H9 (cell line): ENCODE results near the gene CEP128. TPM values are rescaled to one million over a fixed set of nuclear protein-coding genes. Genes with fewer than 3 reads are reported as not detected.

Source experiments
- DNase-seq: peaks from one replicate; pipeline ENCODE4 v3.0.0-alpha.2; 2017
- H2AFZ ChIP-seq: one replicate; pipeline ENCODE4 v1.6.1; 2013; ENCODE audit warnings: mild to moderate bottlenecking, low read length, control low read depth, moderate library complexity
- H2AK5ac ChIP-seq: 2 replicates; pipeline ENCODE4 v1.6.1; 2013; ENCODE audit warnings: low read length, control low read depth, mixed read lengths; ENCODE audit not compliant: insufficient read length
- H2BK120ac ChIP-seq: one replicate; pipeline ENCODE4 v1.6.1; 2013; ENCODE audit warnings: low read depth, mild to moderate bottlenecking, low read length, control low read depth, inconsistent platforms; ENCODE audit not compliant: poor library complexity, severe bottlenecking
- H2BK12ac ChIP-seq: 2 replicates; pipeline ENCODE4 v1.6.1; 2013; ENCODE audit warnings: low read length, control low read depth, mixed read lengths, low read depth; ENCODE audit not compliant: insufficient read length
- H2BK15ac ChIP-seq: 2 replicates; pipeline ENCODE4 v1.6.1; 2013; ENCODE audit warnings: low read depth, low read length, control low read depth
- H2BK20ac ChIP-seq: one replicate; pipeline ENCODE4 v1.6.1; 2013; ENCODE audit warnings: low read depth, mild to moderate bottlenecking, low read length, control low read depth, inconsistent platforms; ENCODE audit not compliant: poor library complexity, severe bottlenecking
- H2BK5ac ChIP-seq: 2 replicates; pipeline ENCODE4 v1.6.1; 2013; ENCODE audit warnings: low read length, control low read depth, mixed read lengths; ENCODE audit not compliant: insufficient read length
- H3K14ac ChIP-seq: 2 replicates; pipeline ENCODE4 v1.6.1; 2013; ENCODE audit warnings: low read length, control low read depth; ENCODE audit not compliant: insufficient read depth
- H3K18ac ChIP-seq: 2 replicates; pipeline ENCODE4 v1.6.1; 2013; ENCODE audit warnings: low read depth, mild to moderate bottlenecking, mixed read lengths, low read length, control low read depth; ENCODE audit not compliant: insufficient read length
- H3K23ac ChIP-seq: 2 replicates; pipeline ENCODE4 v1.6.1; 2013; ENCODE audit warnings: low read length, control low read depth, mixed read lengths, low read depth; ENCODE audit not compliant: insufficient read length
- H3K23me2 ChIP-seq: 2 replicates; pipeline ENCODE4 v1.6.1; 2013; ENCODE audit warnings: low read depth, mild to moderate bottlenecking, mixed read lengths, low read length, control low read depth; ENCODE audit not compliant: insufficient read length, poor library complexity, severe bottlenecking
- H3K27ac ChIP-seq: 2 replicates; pipeline ENCODE4 v1.5.1; 2013; ENCODE audit warnings: low read length, control low read depth, mixed read lengths, low read depth; ENCODE audit not compliant: insufficient read length
- H3K27me3 ChIP-seq: 2 replicates; pipeline ENCODE4 v1.6.1; 2013; ENCODE audit warnings: low read length, control low read depth, inconsistent platforms; ENCODE audit not compliant: insufficient read depth
- H3K4ac ChIP-seq: 2 replicates; pipeline ENCODE4 v1.6.1; 2013; ENCODE audit warnings: low read depth, mild to moderate bottlenecking, control low read depth, inconsistent platforms, low read length, moderate library complexity
- H3K4me1 ChIP-seq: 2 replicates; pipeline ENCODE4 v1.6.1; 2013; ENCODE audit warnings: low read length, control low read depth, inconsistent platforms; ENCODE audit not compliant: insufficient read depth
- H3K4me2 ChIP-seq: 2 replicates; pipeline ENCODE4 v1.6.1; 2013; ENCODE audit warnings: low read length, control low read depth, mixed read lengths; ENCODE audit not compliant: insufficient read length, insufficient read depth
- H3K56ac ChIP-seq: 2 replicates; pipeline ENCODE4 v1.6.1; 2013; ENCODE audit warnings: low read depth, mild to moderate bottlenecking, mixed read lengths, low read length, control low read depth; ENCODE audit not compliant: insufficient read length
- H3K79me1 ChIP-seq: 2 replicates; pipeline ENCODE4 v1.6.1; 2013; ENCODE audit warnings: low read depth, mild to moderate bottlenecking, moderate library complexity, low read length, control low read depth, inconsistent platforms; ENCODE audit not compliant: insufficient read depth, poor library complexity, severe bottlenecking
- H3K79me2 ChIP-seq: 2 replicates; pipeline ENCODE4 v1.6.1; 2013; ENCODE audit warnings: low read length, control low read depth, inconsistent platforms; ENCODE audit not compliant: insufficient read depth
- H3K9ac ChIP-seq: 2 replicates; pipeline ENCODE4 v1.6.1; 2013; ENCODE audit warnings: low read length, control low read depth, mixed read lengths; ENCODE audit not compliant: insufficient read length; ENCODE audit errors: extremely low read depth
- H3K9me3 ChIP-seq: one replicate; pipeline ENCODE4 v1.6.1; 2013; ENCODE audit warnings: low read depth, low read length, inconsistent platforms; ENCODE audit not compliant: control insufficient read depth
- H3T11ph ChIP-seq: one replicate; pipeline ENCODE4 v1.6.1; 2013; ENCODE audit warnings: mild to moderate bottlenecking, low read length, control low read depth, inconsistent platforms
- H4K20me1 ChIP-seq: one replicate; pipeline ENCODE4 v1.6.1; 2013; ENCODE audit not compliant: control insufficient read depth, insufficient read length, insufficient read depth
- H4K5ac ChIP-seq: 2 replicates; pipeline ENCODE4 v1.6.1; 2013; ENCODE audit warnings: low read depth, mild to moderate bottlenecking, mixed read lengths, low read length, control low read depth; ENCODE audit not compliant: insufficient read length
- H4K8ac ChIP-seq: replicated peaks from 2 replicates; pipeline ENCODE4 v1.6.1; 2013; ENCODE audit warnings: low read length, control low read depth, mixed read lengths, low read depth; ENCODE audit not compliant: insufficient read length
- H4K91ac ChIP-seq: 2 replicates; pipeline ENCODE4 v1.6.1; 2013; ENCODE audit warnings: low read depth, mild to moderate bottlenecking, moderate library complexity, mixed read lengths, low read length, control low read depth; ENCODE audit not compliant: insufficient read length
- H3K27ac Mint-ChIP-seq, 3 experiments: 2 replicates in 2 of 3; 3 replicates in 1 of 3; pipeline ENCODE4 v1.8.0; 2020 to 2021; ENCODE audit warnings: mixed read lengths in 3 of 3, mild to moderate bottlenecking in 1 of 3, moderate library complexity in 1 of 3
- H3K27me3 Mint-ChIP-seq: 2 replicates; pipeline ENCODE4 v1.8.0; 2021; ENCODE audit warnings: low read depth, mild to moderate bottlenecking, moderate library complexity, mixed read lengths
- H3K36me3 Mint-ChIP-seq, 3 experiments: 2 replicates in 2 of 3; 3 replicates in 1 of 3; pipeline ENCODE4 v1.8.0; 2020 to 2021; ENCODE audit warnings: low read depth in 3 of 3, mixed read lengths in 3 of 3; ENCODE audit not compliant: insufficient read depth in 1 of 3
- H3K4me1 Mint-ChIP-seq, 2 experiments: 2 replicates each; pipeline ENCODE4 v1.8.0; 2020; ENCODE audit warnings: mixed read lengths in 2 of 2
- H3K4me3 Mint-ChIP-seq, 2 experiments: 2 replicates in 1 of 2; 3 replicates in 1 of 2; pipeline ENCODE4 v1.8.0; 2020 to 2021; ENCODE audit warnings: mild to moderate bottlenecking in 2 of 2, mixed read lengths in 2 of 2, moderate library complexity in 1 of 2
- H3K9me3 Mint-ChIP-seq, 2 experiments: 2 replicates in 1 of 2; 3 replicates in 1 of 2; pipeline ENCODE4 v1.8.0; 2020; ENCODE audit warnings: mild to moderate bottlenecking in 2 of 2, mixed read lengths in 2 of 2, moderate library complexity in 1 of 2
- WGBS: extraction: QIAGEN DNeasy Blood & Tissue Kit; methylation state at CpG from one replicate; pipeline ENCODE4 v1.1.7; 2013; ENCODE audit warnings: missing lambda C conversion rate, low lambda C conversion rate, mixed read lengths; ENCODE audit not compliant: insufficient read length; ENCODE audit errors: extremely low coverage; 5-methylcytosine and 5-hydroxymethylcytosine counted together
- total RNA-seq: library from RNA; stranded (reverse); gene quantifications from 2 replicates; pipeline ENCODE4 v1.2.1, GENCODE V29; 2021
- TF ChIP-seq, protein P1 (sequence below): fragments of 200-600 bp; sonication (generic); conservative IDR thresholded peaks from 3 replicates; pipeline ENCODE4 v1.8.0; 2021; ENCODE audit warnings: antibody characterized with exemption, mild to moderate bottlenecking

The CEP128 gene
- total RNA-seq, 1 experiment from 2014 or later, result 16.3 TPM

DNA sequence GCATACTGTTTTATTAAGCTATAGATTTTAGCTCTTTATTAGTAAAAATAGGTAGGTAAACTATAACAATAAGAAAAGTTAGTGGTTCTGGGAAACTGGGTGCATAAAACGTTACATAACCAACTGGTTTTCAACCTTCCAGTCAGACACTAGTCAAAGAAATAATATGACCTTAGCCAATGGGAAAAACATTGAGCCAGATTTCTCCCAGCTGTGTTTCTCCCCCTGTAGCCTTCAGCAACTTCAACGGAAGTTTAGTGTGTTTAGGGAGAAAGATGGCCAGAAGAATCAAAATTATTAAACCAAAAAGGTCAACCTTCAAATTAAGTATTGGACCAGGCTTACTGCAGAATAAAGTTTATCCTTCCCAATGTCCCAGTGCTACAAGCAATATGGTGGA, 446.8 kb downstream of the CEP128 start:
- Histone ChIP-seq H2BK12ac (no peak overlapping the region), H3T11ph (no peak overlapping the region), H3K56ac (no peak overlapping the region), H3K14ac (no peak overlapping the region), H2BK120ac (no peak overlapping the region), H3K9ac (no peak overlapping the region), H3K79me1 (no peaks in the 10 kb centered on the region), H3K27me3 (no peaks in the 10 kb centered on the region), H2BK15ac (no peak overlapping the region), H4K20me1 (no peaks in the 10 kb centered on the region), H2AFZ (no peak overlapping the region), H4K8ac (no peak overlapping the region), H3K4ac (no peak overlapping the region), H2BK5ac (no peak overlapping the region), H3K27ac (no peak overlapping the region), H3K4me2 (no peak overlapping the region), H4K5ac (no peak overlapping the region), H3K9me3 (no peaks in the 10 kb centered on the region), H3K23me2 (no peaks in the 10 kb centered on the region), H3K18ac (no peak overlapping the region), H3K79me2 (no peaks in the 10 kb centered on the region), H2BK20ac (no peak overlapping the region), H3K4me1 (no peaks in the 10 kb centered on the region; the same call in 1 of the 2 replicates), H2AK5ac (no peak overlapping the region), H3K23ac (no peak overlapping the region), H4K91ac (no peak overlapping the region)
- no peak overlapping the region for H3K27ac Mint-ChIP-seq
- no peaks in the 10 kb centered on the region for H3K9me3 Mint-ChIP-seq
- no peaks in the 10 kb centered on the region for H3K36me3 Mint-ChIP-seq
- no CpG with 5 or more reads among the region's 2 CpGs for WGBS
- no peak overlapping the region for H3K4me3 Mint-ChIP-seq
- DNase-seq, result no peak
- TF ChIP-seq, protein P1, sequence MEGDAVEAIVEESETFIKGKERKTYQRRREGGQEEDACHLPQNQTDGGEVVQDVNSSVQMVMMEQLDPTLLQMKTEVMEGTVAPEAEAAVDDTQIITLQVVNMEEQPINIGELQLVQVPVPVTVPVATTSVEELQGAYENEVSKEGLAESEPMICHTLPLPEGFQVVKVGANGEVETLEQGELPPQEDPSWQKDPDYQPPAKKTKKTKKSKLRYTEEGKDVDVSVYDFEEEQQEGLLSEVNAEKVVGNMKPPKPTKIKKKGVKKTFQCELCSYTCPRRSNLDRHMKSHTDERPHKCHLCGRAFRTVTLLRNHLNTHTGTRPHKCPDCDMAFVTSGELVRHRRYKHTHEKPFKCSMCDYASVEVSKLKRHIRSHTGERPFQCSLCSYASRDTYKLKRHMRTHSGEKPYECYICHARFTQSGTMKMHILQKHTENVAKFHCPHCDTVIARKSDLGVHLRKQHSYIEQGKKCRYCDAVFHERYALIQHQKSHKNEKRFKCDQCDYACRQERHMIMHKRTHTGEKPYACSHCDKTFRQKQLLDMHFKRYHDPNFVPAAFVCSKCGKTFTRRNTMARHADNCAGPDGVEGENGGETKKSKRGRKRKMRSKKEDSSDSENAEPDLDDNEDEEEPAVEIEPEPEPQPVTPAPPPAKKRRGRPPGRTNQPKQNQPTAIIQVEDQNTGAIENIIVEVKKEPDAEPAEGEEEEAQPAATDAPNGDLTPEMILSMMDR, result no peak
- H3K27me3 Mint-ChIP-seq, result no peaks in the 10 kb centered on the region
- H3K4me1 Mint-ChIP-seq, result peaks cover 7 to 14% of the 10 kb centered on the region in 2 experiments
